ENCODE measurements around the gene SNX15.

DNA sequence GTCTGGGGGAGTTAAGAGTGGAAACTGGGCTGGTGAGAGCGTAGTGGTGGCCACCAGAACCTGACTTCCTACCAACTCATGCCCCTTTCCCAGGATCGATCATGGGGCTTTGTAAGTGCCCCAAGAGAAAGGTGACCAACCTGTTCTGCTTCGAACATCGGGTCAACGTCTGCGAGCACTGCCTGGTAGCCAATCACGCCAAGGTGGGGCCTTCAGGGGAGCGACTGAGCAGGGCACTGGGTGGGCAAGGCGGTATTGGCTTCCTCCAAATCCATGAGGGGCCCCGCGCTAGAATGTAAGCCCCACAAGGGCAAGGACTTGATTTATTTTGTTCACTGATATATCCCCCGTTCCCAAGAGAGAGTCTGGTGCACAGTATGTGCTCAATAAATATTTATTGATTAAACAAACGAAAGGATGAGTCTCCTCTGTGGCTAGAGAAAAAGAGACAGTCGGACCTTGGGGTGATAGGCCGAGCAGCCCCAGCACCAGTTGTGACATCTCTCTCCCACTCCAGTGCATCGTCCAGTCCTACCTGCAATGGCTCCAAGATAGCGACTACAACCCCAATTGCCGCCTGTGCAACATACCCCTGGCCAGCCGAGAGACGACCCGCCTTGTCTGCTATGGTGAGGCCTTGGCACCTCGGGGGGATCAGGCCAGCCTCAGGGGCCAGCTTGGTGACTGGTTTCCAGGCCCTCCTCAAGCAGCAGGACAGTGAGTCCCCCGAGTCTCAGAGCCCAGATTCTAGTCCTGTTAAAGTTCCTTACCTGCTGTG is 57.5 kb downstream of the SNX15 start:
- TF ChIP-seq, protein P1, sequence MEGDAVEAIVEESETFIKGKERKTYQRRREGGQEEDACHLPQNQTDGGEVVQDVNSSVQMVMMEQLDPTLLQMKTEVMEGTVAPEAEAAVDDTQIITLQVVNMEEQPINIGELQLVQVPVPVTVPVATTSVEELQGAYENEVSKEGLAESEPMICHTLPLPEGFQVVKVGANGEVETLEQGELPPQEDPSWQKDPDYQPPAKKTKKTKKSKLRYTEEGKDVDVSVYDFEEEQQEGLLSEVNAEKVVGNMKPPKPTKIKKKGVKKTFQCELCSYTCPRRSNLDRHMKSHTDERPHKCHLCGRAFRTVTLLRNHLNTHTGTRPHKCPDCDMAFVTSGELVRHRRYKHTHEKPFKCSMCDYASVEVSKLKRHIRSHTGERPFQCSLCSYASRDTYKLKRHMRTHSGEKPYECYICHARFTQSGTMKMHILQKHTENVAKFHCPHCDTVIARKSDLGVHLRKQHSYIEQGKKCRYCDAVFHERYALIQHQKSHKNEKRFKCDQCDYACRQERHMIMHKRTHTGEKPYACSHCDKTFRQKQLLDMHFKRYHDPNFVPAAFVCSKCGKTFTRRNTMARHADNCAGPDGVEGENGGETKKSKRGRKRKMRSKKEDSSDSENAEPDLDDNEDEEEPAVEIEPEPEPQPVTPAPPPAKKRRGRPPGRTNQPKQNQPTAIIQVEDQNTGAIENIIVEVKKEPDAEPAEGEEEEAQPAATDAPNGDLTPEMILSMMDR (IDR thresholded peaks at IDR 0.05): no peak
- no peak for TF ChIP-seq POLR2A (IDR thresholded peaks at IDR 0.05)

Data from testis (tissue), 2 donors.